Thyroid gland (tissue), 4 donors: Measurements from ENCODE around the gene RPL41. TPM values are rescaled to one million over a fixed set of nuclear protein-coding genes. Genes with fewer than 3 reads are reported as not detected.

Experiments
- DNase-seq, 2 donors: peaks; one replicate each; pipeline ENCODE4 v3.0.0-alpha.2; 2019
- H3K27ac ChIP-seq, 3 donors: fragments of 200-600 bp; sonication (generic); 1 replicate in 2 of 3; 2 replicates in 1 of 3; pipeline ENCODE4 v1.5.1; 2016 to 2019; ENCODE audit warnings: mild to moderate bottlenecking in 1 of 3, moderate library complexity in 1 of 3
- H3K27me3 ChIP-seq: fragments of 200-600 bp; sonication (generic); one replicate; pipeline ENCODE4 v1.5.1; 2019
- H3K36me3 ChIP-seq, 2 donors: fragments of 200-600 bp; sonication (generic); one replicate each; pipeline ENCODE4 v1.5.1; 2016 to 2019
- H3K4me1 ChIP-seq, 2 donors: fragments of 200-600 bp; sonication (generic); one replicate each; pipeline ENCODE4 v1.5.1; 2017 to 2019
- H3K4me3 ChIP-seq, 3 donors: fragments of 200-600 bp; sonication (generic); replicated peaks in 1 of 3; 1 replicate in 2 of 3; 2 replicates in 1 of 3; pipeline ENCODE4 v1.5.1; 2016; ENCODE audit warnings: mild to moderate bottlenecking in 1 of 3
- H3K9me3 ChIP-seq: fragments of 200-600 bp; sonication (generic); one replicate; pipeline ENCODE4 v1.5.1; 2017
- CTCF ChIP-seq, 6 experiments: fragments of 200-600 bp in 3 of 6; fragments of 450-650 bp in 3 of 6; sonication (generic) in 3 of 6; IDR thresholded peaks; one replicate each; pipeline ENCODE4 v1.5.1; 2016 to 2019; ENCODE audit warnings: antibody characterized with exemption in 6 of 6, mild to moderate bottlenecking in 2 of 6, inconsistent platforms in 1 of 6, moderate library complexity in 1 of 6
- POLR2A ChIP-seq, 2 donors: fragments of 450-650 bp; IDR thresholded peaks; one replicate each; pipeline ENCODE4 v1.6.1; 2017; ENCODE audit warnings: antibody characterized with exemption in 2 of 2, mild to moderate bottlenecking in 2 of 2, moderate library complexity in 1 of 2
- WGBS, 2 donors: methylation state at CpG; one replicate each; pipeline ENCODE4 v1.1.5; 2017; 5-methylcytosine and 5-hydroxymethylcytosine counted together
- intact Hi-C: fragments of 100-400 bp; cut with DNase I; formaldehyde crosslinking; loops from one replicate; pipeline ENCODE4 v1.15.1; 2023
- total RNA-seq, 4 donors: library from RNA; depleted of rRNA; stranded (reverse); fragments of >200 nt; gene quantifications; one replicate each; pipeline ENCODE4 v1.2.3, GENCODE V29; 2016

Gene RPL41
- total RNA-seq, 4 donors from 2014 or later = 1,344 to 2,817 (median 2,330) TPM

GRCh38 chr12:56120158-56120846 is 3.9 kb downstream of the RPL41 start:
- H3K27me3 ChIP-seq = no peaks in the 10 kb centered on the region
- TF ChIP-seq POLR2A (IDR thresholded peaks at IDR 0.05) (no peak), CTCF (IDR thresholded peaks at IDR 0.05) (no peak)
- H3K4me3 ChIP-seq = no peak overlapping the region
- intact Hi-C loops = loop anchor here (2.0 to 10.0 kb wide), 3 partner anchors 68 to 344 kb away; partner anchors contain the start of genes NABP2, RNF41, SMARCC2 and SPRYD4
- peak overlapping the region in 1 of 3 donors; percentile 54 for H3K27ac ChIP-seq
- H3K9me3 ChIP-seq = no peaks in the 10 kb centered on the region
- WGBS, 2 donors = 92 to 94% methylated on average over 17 of the region's 17 CpGs
- H3K36me3 ChIP-seq = peaks cover 11 to 12% of the 10 kb centered on the region in 2 donors
- H3K4me1 ChIP-seq = peaks cover 27 to 31% of the 10 kb centered on the region in 2 donors
- no peak for DNase-seq

DNA sequence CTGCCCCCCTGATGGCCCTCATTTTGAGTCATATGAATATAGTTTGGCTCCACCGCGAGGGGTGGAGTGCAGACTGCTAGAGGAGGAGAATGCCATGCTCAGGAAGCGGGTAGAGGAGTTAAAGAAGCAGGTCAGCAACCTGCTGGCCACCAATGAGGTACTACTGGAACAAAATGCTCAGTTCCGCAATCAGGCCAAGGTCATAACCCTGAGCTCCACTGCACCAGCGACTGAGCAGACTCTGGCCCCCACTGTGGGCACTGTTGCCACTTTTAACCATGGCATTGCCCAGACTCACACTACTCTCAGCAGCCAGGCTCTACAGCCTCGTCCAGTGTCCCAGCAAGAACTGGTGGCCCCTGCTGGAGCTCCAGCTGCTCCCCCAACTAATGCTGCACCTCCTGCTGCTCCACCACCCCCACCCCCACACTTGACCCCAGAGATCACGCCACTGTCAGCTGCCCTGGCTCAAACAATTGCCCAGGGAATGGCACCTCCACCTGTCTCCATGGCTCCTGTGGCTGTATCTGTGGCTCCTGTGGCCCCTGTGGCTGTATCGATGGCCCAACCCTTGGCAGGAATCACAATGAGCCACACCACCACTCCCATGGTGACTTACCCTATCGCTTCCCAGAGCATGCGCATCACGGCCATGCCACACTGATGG is 4.9 kb downstream of the RPL41 start:
- Histone ChIP-seq H3K27ac (no peak overlapping the region), H3K4me1 (peaks cover 36 to 41% of the 10 kb centered on the region in 2 donors), H3K9me3 (no peaks in the 10 kb centered on the region), H3K36me3 (peaks cover 11 to 12% of the 10 kb centered on the region in 2 donors), H3K27me3 (no peaks in the 10 kb centered on the region), H3K4me3 (no peak overlapping the region)
- no peak for DNase-seq
- TF ChIP-seq CTCF (IDR thresholded peaks at IDR 0.05) (no peak), POLR2A (IDR thresholded peaks at IDR 0.05) (no peak)
- intact Hi-C loops = loop anchor here (2.0 to 10.0 kb wide), 3 partner anchors 67 to 343 kb away; partner anchors contain the start of genes NABP2, RNF41, SMARCC2 and SPRYD4
- 89 to 91% methylated on average over 7 to 10 of the region's 11 CpGs for WGBS, 2 donors

DNA sequence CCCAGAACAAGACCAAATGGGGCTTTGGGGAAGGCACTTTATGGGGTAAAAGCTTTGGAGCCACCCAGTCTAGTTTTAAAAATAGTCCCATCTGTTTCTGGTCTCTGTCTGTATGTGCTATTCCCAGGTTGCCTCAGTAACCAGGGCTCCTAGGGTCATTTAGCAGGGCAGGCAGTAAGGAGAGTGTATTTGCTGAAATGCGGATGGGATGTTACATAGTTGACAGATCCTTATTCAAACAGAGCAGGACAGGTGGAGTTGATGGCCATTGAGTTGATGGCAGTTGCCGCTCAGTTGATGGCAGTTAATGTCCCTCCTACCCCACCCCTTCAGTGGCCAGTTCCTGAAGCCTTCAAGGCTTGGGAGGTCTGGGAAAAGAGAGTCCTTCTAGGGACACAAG is 6.2 kb downstream of the RPL41 start:
- no peak overlapping the region for H3K27ac ChIP-seq
- H3K4me3 ChIP-seq = no peak overlapping the region
- DNase-seq = no peak
- peaks cover 11 to 12% of the 10 kb centered on the region in 2 donors for H3K36me3 ChIP-seq
- peaks cover 48 to 53% of the 10 kb centered on the region in 2 donors for H3K4me1 ChIP-seq
- no peaks in the 10 kb centered on the region for H3K27me3 ChIP-seq
- WGBS, 2 donors = 91 to 96% methylated on average over 2 of the region's 2 CpGs
- no peak for TF ChIP-seq POLR2A (IDR thresholded peaks at IDR 0.05)
- TF ChIP-seq CTCF (IDR thresholded peaks at IDR 0.05) = no peak
- no peaks in the 10 kb centered on the region for H3K9me3 ChIP-seq
- intact Hi-C loops = loop anchor here (10.0 kb wide), 2 partner anchors 102 to 342 kb away; partner anchors contain the start of genes NABP2, RNF41 and SPRYD4

DNA sequence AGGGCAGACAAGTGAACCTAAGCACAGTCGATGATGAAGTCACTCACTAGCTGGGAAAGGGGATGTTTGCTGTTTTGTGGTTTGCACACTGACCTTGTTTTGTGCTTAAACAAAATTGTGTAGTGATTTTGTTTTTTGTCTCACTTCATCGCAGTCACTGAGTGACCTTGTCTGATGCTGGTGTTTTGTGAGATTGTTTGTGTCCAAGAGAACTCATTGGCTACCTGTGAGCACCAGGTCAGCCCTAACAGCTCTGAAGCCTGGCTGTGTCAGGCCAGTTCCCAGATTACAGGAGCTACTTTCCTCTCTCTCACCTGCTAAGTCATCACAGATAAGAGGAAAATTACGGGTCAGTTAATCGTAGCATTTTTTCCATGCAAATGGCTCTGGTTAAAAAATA is 7.7 kb downstream of the RPL41 start:
- H3K27me3 ChIP-seq = no peaks in the 10 kb centered on the region
- peak overlapping the region in 2 of 3 donors; percentile 70 to 84 for H3K27ac ChIP-seq
- DNase-seq = no peak
- peaks cover 11 to 12% of the 10 kb centered on the region in 2 donors for H3K36me3 ChIP-seq
- intact Hi-C loops = loop anchor here (10.0 kb wide), 2 partner anchors 101 to 341 kb away; partner anchors contain the start of genes NABP2, RNF41 and SPRYD4
- no peaks in the 10 kb centered on the region for H3K9me3 ChIP-seq
- peaks cover 41 to 47% of the 10 kb centered on the region in 2 donors for H3K4me1 ChIP-seq
- 86 to 89% methylated on average over 4 of the region's 4 CpGs for WGBS, 2 donors
- TF ChIP-seq CTCF (IDR thresholded peaks at IDR 0.05) (no peak), POLR2A (IDR thresholded peaks at IDR 0.05) (no peak)
- H3K4me3 ChIP-seq = no peak overlapping the region
